HG03280 (cell line): Measurements from ENCODE around the gene AGBL5.

Experiments
- ATAC-seq: cut with Tn5 transposase; IDR thresholded peaks from one replicate; pipeline ENCODE4 v1.9.1; 2021; ENCODE audit warnings: mild to moderate bottlenecking, moderate library complexity; ENCODE audit not compliant: unreplicated experiment

Gene AGBL5

DNA sequence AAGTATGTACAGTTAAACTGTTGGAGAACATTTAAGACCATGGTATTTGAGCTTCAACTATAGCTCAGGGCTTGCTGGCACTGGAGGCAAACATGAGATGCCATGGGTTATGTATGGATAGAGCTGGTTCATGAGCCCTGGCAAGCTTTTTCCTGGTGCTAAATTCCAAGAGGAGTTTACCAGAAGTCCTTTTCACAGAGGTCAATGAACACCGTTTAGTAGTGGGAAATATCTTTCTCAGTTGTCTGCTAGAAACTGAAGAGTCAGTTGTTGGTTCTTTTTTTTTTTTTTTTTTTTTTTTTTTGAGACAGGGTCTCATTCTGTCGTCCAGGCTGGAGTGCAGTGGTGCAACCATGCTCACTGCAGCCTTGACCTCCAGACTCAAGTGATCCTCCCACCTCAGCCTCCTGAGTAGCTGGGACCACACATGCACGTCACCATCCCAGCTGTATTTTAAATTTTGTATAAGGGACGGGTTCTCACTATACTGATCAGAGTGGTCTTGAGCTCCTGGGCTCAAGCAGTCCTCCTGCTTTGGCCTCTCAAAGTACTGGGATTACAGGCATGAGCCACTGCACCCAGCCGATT is 36.4 kb downstream of the AGBL5 start:
- ATAC-seq: no peak

GRCh38 chr2:27088634-27089033 is 37.2 kb downstream of the AGBL5 start:
- ATAC-seq: no peak

DNA sequence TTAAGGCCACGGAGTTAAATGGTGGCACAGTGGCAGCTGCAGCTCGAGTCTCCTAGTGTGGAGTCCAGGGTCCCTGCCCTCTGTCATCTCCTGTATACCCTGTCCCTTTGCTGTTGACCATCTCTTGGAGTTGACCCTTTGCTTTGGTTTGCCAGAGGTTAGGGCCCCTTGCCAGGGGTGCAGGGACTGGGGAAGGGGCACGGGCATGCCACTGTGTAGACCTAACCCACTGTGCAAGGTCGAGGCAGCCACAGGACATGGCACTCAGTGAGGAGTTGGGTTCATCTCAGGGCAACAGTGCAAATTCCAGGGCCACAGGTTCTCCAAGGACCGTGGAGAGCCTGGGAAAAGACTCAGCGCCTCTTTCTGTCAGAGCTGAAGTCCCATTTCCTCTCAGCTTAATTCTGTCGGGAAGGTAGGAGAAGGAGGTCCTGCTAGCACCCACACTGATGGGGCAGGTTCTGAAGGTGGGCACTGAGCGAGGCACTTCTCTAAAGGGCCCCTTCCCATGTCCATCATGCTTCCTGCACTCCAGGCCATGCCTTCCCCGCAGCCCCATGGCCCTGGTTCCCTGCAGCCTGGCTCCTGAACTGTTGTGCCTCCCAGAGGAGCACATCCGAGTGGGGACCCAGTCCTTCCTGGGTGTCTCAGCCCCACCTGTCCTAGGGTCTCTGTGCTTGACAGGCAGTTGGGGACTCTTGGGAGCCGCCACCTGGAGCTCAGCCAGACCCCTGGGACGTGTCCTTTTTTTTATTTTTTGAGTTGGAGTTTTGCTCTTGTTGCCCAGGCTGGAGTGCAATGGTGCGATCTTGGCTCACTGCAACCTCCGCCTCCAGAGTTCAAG is 37.9 kb downstream of the AGBL5 start:
- no peak for ATAC-seq

- no peak for ATAC-seq
These were observed 40.6 kb downstream of the AGBL5 start for GRCh38 chr2:27091746-27092695.

- ATAC-seq: no peak
These were observed 41.4 kb downstream of the AGBL5 start for GRCh38 chr2:27092696-27093429.

DNA sequence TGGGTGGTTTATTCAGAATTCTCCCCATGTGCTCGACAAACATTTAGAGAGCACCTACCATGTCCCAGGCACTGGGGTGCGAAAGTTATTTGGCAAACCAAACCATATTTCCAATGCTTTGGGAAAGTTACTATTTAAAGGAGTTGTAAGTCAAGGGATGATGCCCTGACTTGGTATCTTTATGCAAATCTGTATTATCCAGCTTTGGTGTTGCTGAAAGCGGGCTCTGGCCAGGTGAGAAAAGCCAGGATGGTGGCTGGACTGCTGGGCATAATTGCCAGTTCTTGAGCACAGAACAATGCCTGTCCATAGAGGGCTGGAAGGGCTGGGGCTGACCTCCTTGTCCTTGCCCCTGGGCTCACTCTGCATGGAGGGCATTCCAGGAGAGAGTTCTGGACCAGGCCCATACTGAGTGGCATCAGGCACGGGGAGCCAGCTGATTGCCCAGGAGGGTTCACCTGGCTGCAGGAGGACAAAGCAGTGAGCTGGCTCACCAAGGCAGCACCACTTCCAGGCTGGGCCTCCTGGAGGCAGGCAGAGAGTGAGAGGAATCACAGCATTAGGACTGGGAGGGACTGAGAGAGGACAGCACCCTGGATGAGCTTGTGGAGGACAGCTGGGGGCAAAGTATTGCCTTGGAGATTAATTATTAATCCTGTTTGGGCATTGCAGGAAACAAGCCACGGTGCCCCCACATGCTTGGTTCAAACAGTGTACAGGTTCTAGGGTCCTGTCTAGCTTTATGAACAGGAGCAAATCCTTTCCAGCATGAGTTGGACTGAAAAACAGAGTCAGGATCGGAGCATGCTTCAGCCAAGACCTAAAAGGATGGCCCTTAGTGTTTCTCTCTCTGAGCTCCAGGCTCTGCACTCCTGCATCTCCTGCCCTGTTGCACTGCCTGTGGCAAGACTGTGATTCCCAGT is 42.2 kb downstream of the AGBL5 start:
- ATAC-seq: no peak

GRCh38 chr2:27094353-27094984 is 43.0 kb downstream of the AGBL5 start:
- no peak for ATAC-seq

DNA sequence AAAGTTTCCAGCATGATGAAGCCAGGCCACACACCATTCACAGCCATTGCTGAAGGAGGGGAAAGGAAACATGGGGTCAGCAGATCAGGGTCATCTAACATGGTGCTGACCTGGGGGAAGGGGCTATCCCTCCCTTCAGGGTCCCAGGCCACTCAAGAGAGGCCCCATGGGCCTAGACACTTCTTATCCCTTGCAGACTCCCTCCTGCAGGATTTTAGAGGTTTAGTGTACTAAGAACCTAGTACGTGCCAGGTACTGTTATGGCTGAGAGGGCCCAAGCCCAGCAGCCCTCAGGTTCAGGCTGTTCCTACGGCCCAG is 43.9 kb downstream of the AGBL5 start:
- ATAC-seq: no peak

- ATAC-seq: no peak
These were observed 44.5 kb downstream of the AGBL5 start for GRCh38 chr2:27095745-27096651.

- no peak for ATAC-seq
These were observed 45.4 kb downstream of the AGBL5 start for GRCh38 chr2:27096748-27097297.

DNA sequence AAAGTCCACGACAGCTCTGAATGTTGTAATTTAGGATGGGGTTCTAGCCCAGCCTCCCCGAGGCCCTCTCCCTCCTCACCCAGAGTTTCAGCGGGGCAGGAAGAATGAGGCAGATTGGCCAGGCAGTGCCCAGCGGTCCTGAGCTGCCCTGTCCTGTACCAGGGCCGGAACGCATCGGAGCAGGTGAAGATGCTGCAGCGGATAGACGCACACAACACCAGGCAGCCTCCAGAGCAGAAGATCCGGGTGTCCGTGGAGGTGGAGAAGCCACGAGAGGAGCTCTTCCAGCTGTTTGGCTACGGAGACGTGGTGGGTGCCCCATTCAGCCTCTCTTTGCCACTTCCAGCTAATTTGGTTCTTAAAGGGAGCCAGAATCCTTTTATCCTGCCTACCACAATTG is 45.9 kb downstream of the AGBL5 start:
- no peak for ATAC-seq

- ATAC-seq: no peak
These were observed 48.0 kb downstream of the AGBL5 start for GRCh38 chr2:27099334-27099955.

DNA sequence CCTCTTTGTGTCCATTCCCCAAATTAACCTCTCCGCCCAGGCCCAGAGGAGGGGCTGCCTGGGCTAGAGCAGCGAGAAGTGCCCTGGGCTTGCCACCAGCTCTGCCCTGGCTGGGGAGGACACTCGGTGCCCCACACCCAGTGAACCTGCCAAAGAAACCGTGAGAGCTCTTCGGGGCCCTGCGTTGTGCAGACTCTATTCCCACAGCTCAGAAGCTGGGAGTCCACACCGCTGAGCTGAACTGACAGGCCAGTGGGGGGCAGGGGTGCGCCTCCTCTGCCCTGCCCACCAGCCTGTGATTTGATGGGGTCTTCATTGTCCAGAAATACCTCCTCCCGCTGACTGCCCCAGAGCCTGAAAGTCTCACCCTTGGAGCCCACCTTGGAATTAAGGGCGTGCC is 48.6 kb downstream of the AGBL5 start:
- no peak for ATAC-seq

- ATAC-seq: no peak
These were observed 50.9 kb downstream of the AGBL5 start for GRCh38 chr2:27102329-27102728.

DNA sequence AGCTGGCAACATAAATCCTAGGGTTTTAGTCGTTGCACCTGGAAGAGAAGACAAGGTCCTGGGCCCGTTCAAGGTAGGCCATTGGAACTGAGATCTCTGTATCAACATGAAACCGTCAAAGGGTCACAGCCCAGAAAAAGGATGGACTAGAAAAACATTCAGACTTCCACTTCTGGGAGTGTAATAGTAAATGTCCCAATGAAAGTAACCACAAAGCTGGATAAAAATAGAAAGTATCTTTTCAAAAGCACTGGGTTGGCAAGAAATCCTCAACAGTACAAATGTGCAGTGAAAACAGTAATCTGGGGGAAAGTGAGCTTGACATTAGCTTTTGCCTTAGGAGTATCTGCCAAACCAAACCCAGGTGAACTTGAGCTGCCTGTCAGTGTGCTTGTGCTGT is 54.5 kb downstream of the AGBL5 start:
- no peak for ATAC-seq

- ATAC-seq: no peak
These were observed 56.8 kb downstream of the AGBL5 start for GRCh38 chr2:27108221-27108620.

- no peak for ATAC-seq
These were observed 57.6 kb downstream of the AGBL5 start for GRCh38 chr2:27109083-27109482.
